Measurements from ENCODE around the gene DHDH. TPM values are rescaled to one million over a fixed set of nuclear protein-coding genes. Genes with fewer than 3 reads are reported as not detected.
"Not testable (repeated sequence)": the region's sequence is repeated elsewhere in the genome, so short reads cannot be mapped to it uniquely, and the experiment has no call there.

DHDH gene
- total RNA-seq, 1 donor: not detected

GRCh38 chr19:48897181-48897580, 36.3 kb upstream of the DHDH start:
- no peak overlapping the region for H3K4me3 ChIP-seq (ENCODE audit: low read depth, low read length)
- TF ChIP-seq CTCF (IDR thresholded peaks at IDR 0.05; ENCODE audit: insufficient read depth, low read depth, low read length): no peak
- DNase-seq (ENCODE audit: low read depth): no peak

GRCh38 chr19:48899386-48899749, 34.1 kb upstream of the DHDH start:
- peak overlapping the region; percentile 89 for H3K4me3 ChIP-seq (ENCODE audit: low read depth, low read length)
- not testable (repeated sequence) for DNase-seq (ENCODE audit: low read depth)

- peak; percentile 32 for TF ChIP-seq CTCF (IDR thresholded peaks at IDR 0.05; ENCODE audit: insufficient read depth, low read depth, low read length)
- peak within 1 kb of the TSS; percentile 89 for H3K4me3 ChIP-seq (ENCODE audit: low read depth, low read length)
- peak; percentile 99 for DNase-seq (ENCODE audit: low read depth)
These were observed 33.6 kb upstream of the DHDH start, which contains the start of gene NUCB1 for GRCh38 chr19:48899781-48900476. Gene NUCB1 (plus strand): TSS chr19:48900312. CDS start chr19:48900797, 485 bp downstream.

DNA sequence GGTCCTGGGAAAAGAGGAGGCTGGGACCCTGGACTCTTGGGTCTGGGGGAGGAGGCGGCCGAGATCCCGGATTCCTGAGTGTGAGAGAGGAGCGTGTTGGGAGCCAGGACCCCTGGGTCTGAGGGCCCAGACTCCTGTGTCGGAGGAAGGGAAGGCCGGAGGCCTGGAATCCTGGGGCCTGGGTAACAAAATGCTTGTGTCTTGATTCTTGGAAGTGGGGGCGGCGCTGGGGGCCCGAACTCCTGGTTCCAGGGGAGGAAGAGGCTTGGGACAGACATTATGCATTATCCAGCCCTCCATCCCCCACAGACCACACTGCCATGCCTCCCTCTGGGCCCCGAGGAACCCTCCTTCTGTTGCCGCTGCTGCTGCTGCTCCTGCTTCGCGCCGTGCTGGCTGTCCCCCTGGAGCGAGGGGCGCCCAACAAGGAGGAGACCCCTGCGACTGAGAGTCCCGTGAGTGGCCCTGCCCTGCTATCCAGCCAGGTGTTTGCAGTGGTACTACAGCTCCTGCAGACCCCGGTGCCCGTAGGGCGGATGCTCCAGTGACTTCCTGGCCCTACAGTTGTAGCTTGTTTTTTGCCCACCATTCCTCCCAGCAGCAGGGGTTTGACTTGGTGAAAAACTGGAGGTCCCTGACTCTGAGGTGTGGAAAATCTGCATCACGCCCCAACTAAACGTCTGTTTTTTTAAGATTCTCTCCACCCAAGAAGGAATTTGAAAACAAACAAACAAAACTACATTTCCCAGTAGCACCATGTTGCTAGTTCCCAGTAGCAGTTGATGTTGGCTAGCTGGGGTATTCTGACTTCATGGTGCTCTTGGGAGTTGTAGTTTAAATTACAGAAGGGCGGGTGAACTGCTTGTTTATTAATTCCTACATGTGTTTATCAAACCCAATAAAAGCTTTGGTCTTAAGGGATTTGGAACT, 32.8 kb upstream of the DHDH start:
- H3K4me3 ChIP-seq (ENCODE audit: low read depth, low read length): peak overlapping the region; percentile 89
- DNase-seq (ENCODE audit: low read depth): peak; percentile 59
- no peak for TF ChIP-seq CTCF (IDR thresholded peaks at IDR 0.05; ENCODE audit: insufficient read depth, low read depth, low read length)

DNA sequence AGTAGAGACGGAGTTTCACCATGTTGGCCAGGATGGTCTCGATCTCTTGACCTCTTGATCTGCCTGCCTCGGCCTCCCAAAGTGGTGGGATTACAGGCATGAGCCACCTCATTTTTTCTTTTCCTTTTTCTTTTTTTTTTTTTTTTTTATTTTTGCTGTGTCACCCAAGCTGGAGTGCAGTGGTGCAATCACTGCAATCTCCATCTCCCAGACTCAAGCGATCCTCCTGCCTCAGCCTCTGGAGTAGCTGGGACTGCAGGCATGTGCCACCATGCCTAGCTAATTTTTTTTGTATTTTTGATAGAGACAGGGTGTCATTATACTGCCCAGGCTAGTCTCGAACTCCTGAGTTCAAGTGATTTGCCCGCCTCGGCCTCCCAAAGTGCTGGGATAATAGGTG, 31.2 kb upstream of the DHDH start:
- DNase-seq (ENCODE audit: low read depth): not testable (repeated sequence)

GRCh38 chr19:48903788-48904187, 29.7 kb upstream of the DHDH start:
- H3K4me3 ChIP-seq (ENCODE audit: low read depth, low read length); DNase-seq (ENCODE audit: low read depth): not testable (repeated sequence)

More for the DNA sequence above, 31.2 kb upstream of the DHDH start:
- H3K4me3 ChIP-seq (ENCODE audit: low read depth, low read length): not testable (repeated sequence)

DNA sequence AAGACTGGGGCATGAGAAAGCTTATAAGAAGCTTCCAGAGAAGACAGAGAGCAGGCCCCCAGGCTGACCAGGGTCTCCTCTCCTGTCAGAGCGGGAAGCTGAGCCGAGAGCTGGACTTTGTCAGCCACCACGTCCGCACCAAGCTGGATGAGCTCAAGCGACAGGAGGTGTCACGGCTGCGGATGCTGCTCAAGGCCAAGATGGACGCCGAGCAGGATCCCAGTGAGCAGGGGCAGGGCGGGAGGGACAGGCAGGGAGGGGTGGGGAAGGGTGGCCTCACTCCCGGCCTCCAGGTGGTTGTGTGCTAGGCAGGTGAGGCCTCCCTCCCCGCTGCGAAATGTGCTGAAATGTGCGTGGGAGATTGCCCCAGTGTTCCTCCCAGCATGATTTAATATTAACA, 27.8 kb upstream of the DHDH start:
- H3K4me3 ChIP-seq (ENCODE audit: low read depth, low read length): no peak overlapping the region
- TF ChIP-seq CTCF (IDR thresholded peaks at IDR 0.05; ENCODE audit: insufficient read depth, low read depth, low read length): no peak
- DNase-seq (ENCODE audit: low read depth): no peak

- TF ChIP-seq CTCF (IDR thresholded peaks at IDR 0.05; ENCODE audit: insufficient read depth, low read depth, low read length): no peak
- DNase-seq (ENCODE audit: low read depth): no peak
- H3K4me3 ChIP-seq (ENCODE audit: low read depth, low read length): no peak overlapping the region
These were observed 27.2 kb upstream of the DHDH start for GRCh38 chr19:48906324-48906723.

Measured in fibroblast of villous mesenchyme (primary cell).